Vagina (tissue), 2 donors: ENCODE measurements around the gene FGF1.

Source experiments
- CTCF ChIP-seq, 3 experiments: fragments of 450-650 bp in 2 of 3; fragments of 200-600 bp in 1 of 3; sonication (generic) in 1 of 3; IDR thresholded peaks; one replicate each; pipeline ENCODE4 v1.5.1; 2017 to 2019; ENCODE audit warnings: antibody characterized with exemption in 3 of 3, mild to moderate bottlenecking in 2 of 3, moderate library complexity in 2 of 3
- POLR2A ChIP-seq, 2 donors: fragments of 450-650 bp; IDR thresholded peaks; one replicate each; pipeline ENCODE4 v1.6.1; 2017; ENCODE audit warnings: antibody characterized with exemption in 2 of 2, mild to moderate bottlenecking in 2 of 2, moderate library complexity in 2 of 2
- POLR2AphosphoS5 ChIP-seq, 2 donors: sonication (generic); formaldehyde crosslinking; IDR thresholded peaks; one replicate each; pipeline ENCODE4 v1.9.0; 2017; ENCODE audit warnings: antibody characterized with exemption in 2 of 2, mild to moderate bottlenecking in 2 of 2, low read depth in 1 of 2; ENCODE audit not compliant: insufficient read depth in 1 of 2

GRCh38 chr5:142719836-142720370 lies 34.0 kb upstream of the FGF1 start:
- TF ChIP-seq POLR2A (IDR thresholded peaks at IDR 0.05) (no peak), POLR2AphosphoS5 (IDR thresholded peaks at IDR 0.05; ENCODE audit: insufficient read depth in 1 of 2, low read depth in 1 of 2) (no peak), CTCF (IDR thresholded peaks at IDR 0.05) (no peak)
